HCT116 (cell line): Measurements from ENCODE around the gene UGT1A6. TPM values are rescaled to one million over a fixed set of nuclear protein-coding genes. Genes with fewer than 3 reads are reported as not detected.

Experiments
- ATAC-seq: fragments of 200-7000 bp; cut with Tn5 transposase; 2 replicates; pipeline ENCODE4 v1.9.1; 2020; ENCODE audit warnings: mild to moderate bottlenecking, moderate library complexity
- BruUV-seq: library from RNA; stranded (reverse); fragments of 400-500 nt; replicated peaks from 2 replicates; lab custom pipeline; 2021; lab: Mats Ljungman, UMichigan
- CTCF ChIA-PET: fragments of 300-600 bp; sonication (Branson Sonifier 250); formaldehyde crosslinking; loops from one replicate; lab custom pipeline; 2021; ENCODE audit warnings: antibody characterized with exemption; lab: Charles Lee
- POLR2A ChIA-PET: fragments of 300-600, 350-600 bp; sonication (Branson Sonifier 250); formaldehyde crosslinking; loops from one replicate; lab custom pipeline; 2021; ENCODE audit warnings: antibody characterized with exemption; lab: Charles Lee
- RAD21 ChIA-PET, 2 experiments: fragments of 300-600 bp; sonication (Branson Sonifier 250); formaldehyde crosslinking; loops; one replicate each; lab custom pipeline; 2023; ENCODE audit warnings: low total read pairs in 2 of 2; ENCODE audit not compliant: uncharacterized antibody in 2 of 2, unreplicated experiment in 2 of 2, low non-redundant PET in 1 of 2; lab: Charles Lee
- DNase-seq: peaks from one replicate; pipeline ENCODE4 v3.0.0-alpha.2; 2010; ENCODE audit warnings: low read depth, low spot score
- H2AFZ ChIP-seq: fragments of 200-600 bp; shearing (Covaris generic), sonication (generic); 2 replicates; pipeline ENCODE4 v1.6.1; 2017; ENCODE audit warnings: low read depth, mixed run types, mixed read lengths, antibody characterized with exemption, low read length; ENCODE audit not compliant: poor library complexity, severe bottlenecking
- H3K27ac ChIP-seq: 2 replicates; pipeline ENCODE4 v1.5.1; 2012; ENCODE audit warnings: low read depth, low read length
- H3K27me3 ChIP-seq: fragments of 200-600 bp; sonication (generic); 2 replicates; pipeline ENCODE4 v1.6.1; 2016; ENCODE audit warnings: mixed run types, low read length, mixed read lengths; ENCODE audit not compliant: insufficient read depth
- H3K36me3 ChIP-seq, 2 experiments: fragments of 200-500 bp in 1 of 2; fragments of 200-600 bp in 1 of 2; sonication (Bioruptor generic) in 1 of 2; sonication (generic) in 1 of 2; 2 replicates each; pipeline versions ENCODE4 v1.5.1 to v1.6.1; 2014 to 2016; ENCODE audit warnings: low read length in 2 of 2, inconsistent platforms in 1 of 2, mixed read lengths in 1 of 2, mixed run types in 1 of 2; ENCODE audit not compliant: insufficient read depth in 2 of 2, control insufficient read depth in 1 of 2
- H3K4me1 ChIP-seq, 2 experiments: fragments of 200-600 bp in 1 of 2; sonication (generic) in 1 of 2; 2 replicates each; pipeline versions ENCODE4 v1.5.1 to v1.6.1; 2012 to 2017; ENCODE audit warnings: low read length in 2 of 2, inconsistent platforms in 1 of 2, mild to moderate bottlenecking in 1 of 2, mixed read lengths in 1 of 2, mixed run types in 1 of 2, moderate library complexity in 1 of 2; ENCODE audit not compliant: insufficient read depth in 2 of 2, control insufficient read depth in 1 of 2
- H3K4me2 ChIP-seq: fragments of 200-600 bp; sonication (generic); 2 replicates; pipeline ENCODE4 v1.6.1; 2017; ENCODE audit warnings: mixed run types, low read length, mixed read lengths
- H3K4me3 ChIP-seq, 2 experiments: fragments of 200-600 bp in 1 of 2; sonication (generic) in 1 of 2; replicated peaks in 1 of 2; 2 replicates each; pipeline ENCODE4 v1.5.1; 2011 to 2016; ENCODE audit warnings: low read length in 2 of 2, control low read depth in 1 of 2, low read depth in 1 of 2, mild to moderate bottlenecking in 1 of 2, mixed read lengths in 1 of 2, mixed run types in 1 of 2
- H3K79me2 ChIP-seq: fragments of 200-600 bp; sonication (generic); 2 replicates; pipeline ENCODE4 v1.6.1; 2017; ENCODE audit warnings: mild to moderate bottlenecking, mixed run types, low read length, moderate library complexity, mixed read lengths; ENCODE audit not compliant: insufficient read depth
- H3K9ac ChIP-seq: fragments of 200-600 bp; sonication (generic); 2 replicates; pipeline ENCODE4 v1.6.1; 2016; ENCODE audit warnings: low read length, mixed read lengths
- H3K9me2 ChIP-seq: fragments of 200-600 bp; sonication (generic), shearing (Covaris generic); 2 replicates; pipeline ENCODE4 v1.6.1; 2017; ENCODE audit warnings: mixed run types, mild to moderate bottlenecking, moderate library complexity; ENCODE audit not compliant: insufficient read depth
- H3K9me3 ChIP-seq, 2 experiments: fragments of 200-500 bp in 1 of 2; fragments of 200-600 bp in 1 of 2; sonication (Bioruptor generic) in 1 of 2; sonication (generic) in 1 of 2; 2 replicates each; pipeline ENCODE4 v1.6.1; 2014 to 2017; ENCODE audit warnings: low read length in 2 of 2, mixed read lengths in 2 of 2, inconsistent platforms in 1 of 2, low read depth in 1 of 2, mild to moderate bottlenecking in 1 of 2, mixed run types in 1 of 2, moderate library complexity in 1 of 2; ENCODE audit not compliant: control insufficient read depth in 1 of 2, insufficient read depth in 1 of 2
- H4K20me1 ChIP-seq: fragments of 200-600 bp; sonication (generic), shearing (Covaris generic); 2 replicates; pipeline ENCODE4 v1.6.1; 2017; ENCODE audit warnings: mixed run types, mild to moderate bottlenecking, moderate library complexity; ENCODE audit not compliant: insufficient read depth
- CTCF ChIP-seq, 3 experiments: fragments of 200-600 bp in 1 of 3; sonication (generic) in 1 of 3; IDR thresholded peaks in 2 of 3; conservative IDR thresholded peaks in 1 of 3; 2 replicates each; pipeline ENCODE4 v1.5.1; 2012 to 2017; ENCODE audit warnings: low read depth in 2 of 3, low read length in 2 of 3, antibody characterized with exemption in 1 of 3, borderline replicate concordance in 1 of 3, control low read depth in 1 of 3, mild to moderate bottlenecking in 1 of 3, mixed read lengths in 1 of 3, mixed run types in 1 of 3, moderate library complexity in 1 of 3; ENCODE audit not compliant: insufficient read depth in 1 of 3
- EGR1 ChIP-seq: IDR thresholded peaks from 2 replicates; pipeline ENCODE4 v1.6.1; 2012; ENCODE audit warnings: low read depth
- EZH2 ChIP-seq: fragments of 200-600 bp; sonication (generic); IDR thresholded peaks from 2 replicates; pipeline ENCODE4 v1.6.1; 2017; ENCODE audit warnings: antibody characterized with exemption, mixed run types
- EZH2phosphoT487 ChIP-seq: fragments of 200-600 bp; IDR thresholded peaks from 2 replicates; pipeline ENCODE4 v1.6.1; 2018; ENCODE audit warnings: antibody characterized with exemption, borderline replicate concordance
- FOSL1 ChIP-seq: IDR thresholded peaks from 2 replicates; pipeline ENCODE4 v1.6.1; 2012; ENCODE audit warnings: low read depth
- JUND ChIP-seq: IDR thresholded peaks from 2 replicates; pipeline ENCODE4 v1.6.1; 2012
- MAX ChIP-seq: IDR thresholded peaks from 2 replicates; pipeline ENCODE4 v1.6.1; 2012
- POLR2A ChIP-seq: IDR thresholded peaks from 2 replicates; pipeline ENCODE4 v1.7.0; 2011; ENCODE audit warnings: borderline replicate concordance; ENCODE audit not compliant: insufficient read depth, insufficient read length; ENCODE audit errors: extremely low read depth
- POLR2AphosphoS5 ChIP-seq: IDR thresholded peaks from 2 replicates; pipeline ENCODE4 v1.6.1; 2011; ENCODE audit warnings: mild to moderate bottlenecking, low read depth, low read length, moderate library complexity
- RAD21 ChIP-seq: IDR thresholded peaks from 2 replicates; pipeline ENCODE4 v1.6.1; 2012; ENCODE audit warnings: low read depth, mild to moderate bottlenecking
- REST ChIP-seq: IDR thresholded peaks from 2 replicates; pipeline ENCODE4 v1.6.1; 2012; ENCODE audit warnings: low read depth
- SP1 ChIP-seq: IDR thresholded peaks from 2 replicates; pipeline ENCODE4 v1.6.1; 2012; ENCODE audit warnings: low read depth
- SRF ChIP-seq: IDR thresholded peaks from 2 replicates; pipeline ENCODE4 v1.6.1; 2012; ENCODE audit warnings: low read depth
- TCF7L2 ChIP-seq: IDR thresholded peaks from 2 replicates; pipeline ENCODE4 v1.7.0; 2011; ENCODE audit warnings: borderline replicate concordance, inconsistent platforms; ENCODE audit not compliant: insufficient read depth, insufficient read length; ENCODE audit errors: extremely low read depth
- ZFX ChIP-seq: fragments of 450-650 bp; IDR thresholded peaks from 2 replicates; pipeline ENCODE4 v1.6.1; 2017
- ZNF274 ChIP-seq: fragments of 200-500 bp; sonication (Bioruptor generic); IDR thresholded peaks from 2 replicates; pipeline ENCODE4 v1.6.1; 2014; ENCODE audit warnings: mild to moderate bottlenecking, low read depth, low read length, inconsistent platforms
- intact Hi-C: fragments of 100-400 bp; cut with micrococcal nuclease; formaldehyde crosslinking; loops from 2 replicates; pipeline ENCODE4 v1.10.0; 2022
- total RNA-seq: library from RNA; stranded (reverse); gene quantifications from one replicate; pipeline ENCODE4 v1.2.1, GENCODE V29; 2021; ENCODE audit not compliant: unreplicated experiment
- TF ChIP-seq, protein P1 (sequence below): IDR thresholded peaks from 2 replicates; pipeline ENCODE4 v1.6.1; 2012

UGT1A6 gene
- total RNA-seq, 1 experiment from 2014 or later: not detected

DNA sequence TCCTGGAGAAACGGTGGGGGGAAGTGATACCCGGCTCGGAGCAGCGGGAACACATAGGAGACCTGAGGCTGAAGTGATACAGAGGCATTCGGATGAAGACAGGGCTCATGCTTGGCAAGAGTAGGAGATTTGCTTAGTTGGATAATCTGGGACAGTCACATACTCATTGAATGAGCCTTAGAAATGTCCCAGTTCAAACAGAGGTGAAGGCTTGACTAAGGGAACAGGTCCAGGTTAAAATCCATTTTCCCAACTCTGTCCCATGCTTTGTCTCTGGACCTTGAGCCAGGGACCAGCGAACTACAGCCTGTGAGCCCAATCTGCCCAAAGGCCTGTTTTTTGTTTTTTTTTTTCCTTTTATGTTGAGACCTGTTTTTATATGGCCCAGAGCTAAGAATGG, 1.3 kb downstream of the UGT1A6 start:
- no peak for ATAC-seq

More for the DNA sequence above, 1.3 kb downstream of the UGT1A6 start:
- H4K20me1 ChIP-seq: no peaks in the 10 kb centered on the region
- H3K27me3 ChIP-seq: no peaks in the 10 kb centered on the region
- no TSS peak for BruUV-seq
- H3K4me2 ChIP-seq: no peak overlapping the region
- H3K9ac ChIP-seq: no peak overlapping the region
- H3K9me3 ChIP-seq: no peaks in the 10 kb centered on the region
- H3K79me2 ChIP-seq: no peaks in the 10 kb centered on the region
- H3K9me2 ChIP-seq: no peaks in the 10 kb centered on the region
- intact Hi-C loops: no loop called here
- H3K4me1 ChIP-seq: no peaks in the 10 kb centered on the region
- no peak overlapping the region for H2AFZ ChIP-seq
- H3K27ac ChIP-seq: no peak overlapping the region
- no peak for DNase-seq
- ChIA-PET CTCF (no interaction called here), RAD21 (no interaction called here), POLR2A (no interaction called here)
- TF ChIP-seq FOSL1: no peak
- no peak for TF ChIP-seq ZFX
- no peak for TF ChIP-seq EGR1
- TF ChIP-seq JUND: no peak
- no peak for TF ChIP-seq MAX
- TF ChIP-seq SRF: no peak
- TF ChIP-seq POLR2A: no peak
- TF ChIP-seq RAD21: no peak
- TF ChIP-seq REST: no peak
- TF ChIP-seq, protein P1, sequence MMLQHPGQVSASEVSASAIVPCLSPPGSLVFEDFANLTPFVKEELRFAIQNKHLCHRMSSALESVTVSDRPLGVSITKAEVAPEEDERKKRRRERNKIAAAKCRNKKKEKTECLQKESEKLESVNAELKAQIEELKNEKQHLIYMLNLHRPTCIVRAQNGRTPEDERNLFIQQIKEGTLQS: no peak
- no peak for TF ChIP-seq TCF7L2
- no peak for TF ChIP-seq POLR2AphosphoS5
- TF ChIP-seq SP1: no peak
- TF ChIP-seq EZH2phosphoT487: no peak
- TF ChIP-seq ZNF274: no peak
- no peak for TF ChIP-seq EZH2
- TF ChIP-seq CTCF (IDR thresholded peaks at IDR 0.05 in 2 of 3, conservative IDR thresholded peaks at IDR 0.05 in 1 of 3; ENCODE audit: borderline replicate concordance in 1 of 3, insufficient read depth in 1 of 3, low read depth in 2 of 3, low read length in 2 of 3): no peak
- H3K36me3 ChIP-seq: no peaks in the 10 kb centered on the region
- H3K4me3 ChIP-seq: no peak overlapping the region
